GM10847 (cell line): ENCODE measurements around the gene ABCC10.

ENCODE experiments used
- POLR2A ChIP-seq: IDR thresholded peaks from 2 replicates; pipeline ENCODE4 v1.6.1; 2011; ENCODE audit not compliant: insufficient read length; ENCODE audit errors: extremely low read depth

ABCC10 gene

GRCh38 chr6:43455531-43456428, 28.4 kb downstream of the ABCC10 start, which contains the start of gene DLK2:
Gene DLK2 (minus strand): TSS chr6:43455548. CDS start chr6:43454825, 723 bp downstream.
- no peak for TF ChIP-seq POLR2A

- TF ChIP-seq POLR2A: no peak
Measured at GRCh38 chr6:43457643-43458042, 30.3 kb downstream of the ABCC10 start.

- TF ChIP-seq POLR2A: no peak
Measured at GRCh38 chr6:43459535-43459934, 32.2 kb downstream of the ABCC10 start.

- no peak for TF ChIP-seq POLR2A
Measured at GRCh38 chr6:43460032-43460431, 32.7 kb downstream of the ABCC10 start.

- TF ChIP-seq POLR2A: no peak
Measured at GRCh38 chr6:43461936-43462335, 34.6 kb downstream of the ABCC10 start.

- no peak for TF ChIP-seq POLR2A
Measured at GRCh38 chr6:43464337-43464736, 37.0 kb downstream of the ABCC10 start.

GRCh38 chr6:43465948-43466347, 38.6 kb downstream of the ABCC10 start:
- no peak for TF ChIP-seq POLR2A

GRCh38 chr6:43467752-43468151, 40.4 kb downstream of the ABCC10 start:
- no peak for TF ChIP-seq POLR2A

- no peak for TF ChIP-seq POLR2A
Measured at GRCh38 chr6:43468240-43468639, 40.9 kb downstream of the ABCC10 start.

- no peak for TF ChIP-seq POLR2A
Measured at GRCh38 chr6:43468748-43469681, 41.7 kb downstream of the ABCC10 start.

GRCh38 chr6:43469947-43470346, 42.6 kb downstream of the ABCC10 start:
- TF ChIP-seq POLR2A: no peak

GRCh38 chr6:43471399-43471798, 44.1 kb downstream of the ABCC10 start:
- TF ChIP-seq POLR2A: no peak

- TF ChIP-seq POLR2A: no peak
Measured at GRCh38 chr6:43472515-43472914, 45.2 kb downstream of the ABCC10 start.

GRCh38 chr6:43475516-43475915, 48.2 kb downstream of the ABCC10 start:
- TF ChIP-seq POLR2A: no peak

- no peak for TF ChIP-seq POLR2A
Measured at GRCh38 chr6:43476746-43477145, 49.4 kb downstream of the ABCC10 start.
